Naive thymus-derived CD4-positive, alpha-beta T cell (primary cell): ENCODE data around the gene SEC14L3. TPM values are rescaled to one million over a fixed set of nuclear protein-coding genes. Genes with fewer than 3 reads are reported as not detected.
A peak's percentile ranks its signal among the peaks of the same experiment; 100 is the strongest.

Source experiments
- ATAC-seq: fragments of 150-1000 bp; cut with Tn5 transposase; 2 replicates; pipeline ENCODE4 v1.10.0; 2021; ENCODE audit warnings: mild to moderate bottlenecking, moderate library complexity
- CTCF ChIA-PET: fragments of 350-600 bp; sonication (Branson Sonifier 250); formaldehyde crosslinking; loops from one replicate; lab custom pipeline; 2021; ENCODE audit warnings: antibody characterized with exemption; lab: Charles Lee
- POLR2A ChIA-PET: fragments of 350-600 bp; sonication (Branson Sonifier 250); formaldehyde crosslinking; loops from one replicate; lab custom pipeline; 2021; ENCODE audit warnings: antibody characterized with exemption, inconsistent platforms; lab: Charles Lee
- DNase-seq, 9 donors: peaks; one replicate each; pipeline versions ENCODE4 v3.0.0 to v3.0.0-alpha.2; 2020 to 2022; ENCODE audit warnings: mixed read lengths in 1 of 9
- H3K27ac ChIP-seq: one replicate; pipeline ENCODE4 v1.7.0; 2013; ENCODE audit warnings: mild to moderate bottlenecking, low read depth, low read length, moderate library complexity
- H3K27me3 ChIP-seq, 2 donors: one replicate each; pipeline ENCODE4 v1.7.0; 2013; ENCODE audit warnings: low read length in 2 of 2, mild to moderate bottlenecking in 2 of 2, moderate library complexity in 2 of 2; ENCODE audit not compliant: control insufficient read depth in 2 of 2, insufficient read depth in 2 of 2
- H3K36me3 ChIP-seq, 3 experiments: 1 replicate in 2 of 3; 2 replicates in 1 of 3; pipeline ENCODE4 v1.7.0; 2013; ENCODE audit warnings: low read length in 3 of 3, mild to moderate bottlenecking in 3 of 3, moderate library complexity in 1 of 3; ENCODE audit not compliant: insufficient read depth in 3 of 3, control insufficient read depth in 2 of 3
- H3K4me1 ChIP-seq, 2 donors: one replicate each; pipeline ENCODE4 v1.7.0; 2013; ENCODE audit warnings: low read length in 2 of 2, mild to moderate bottlenecking in 2 of 2, moderate library complexity in 1 of 2; ENCODE audit not compliant: control insufficient read depth in 2 of 2, insufficient read depth in 2 of 2
- H3K4me3 ChIP-seq: 2 replicates; pipeline ENCODE4 v1.7.0; 2013; ENCODE audit warnings: mild to moderate bottlenecking, low read length
- H3K9me3 ChIP-seq, 3 experiments: 1 replicate in 2 of 3; 2 replicates in 1 of 3; pipeline ENCODE4 v1.7.0; 2013; ENCODE audit warnings: low read length in 3 of 3; ENCODE audit not compliant: control insufficient read depth in 2 of 3
- H3K27ac Mint-ChIP-seq, 9 donors: one replicate each; pipeline ENCODE4 v1.8.0; 2020 to 2022; ENCODE audit warnings: mixed read lengths in 9 of 9, mild to moderate bottlenecking in 8 of 9, moderate library complexity in 5 of 9, inconsistent platforms in 2 of 9
- H3K27me3 Mint-ChIP-seq, 5 donors: one replicate each; pipeline ENCODE4 v1.8.0; 2021 to 2022; ENCODE audit warnings: mixed read lengths in 5 of 5, mild to moderate bottlenecking in 1 of 5
- H3K36me3 Mint-ChIP-seq, 5 donors: one replicate each; pipeline ENCODE4 v1.8.0; 2020 to 2022; ENCODE audit warnings: mixed read lengths in 5 of 5, mild to moderate bottlenecking in 3 of 5, inconsistent platforms in 1 of 5
- H3K4me1 Mint-ChIP-seq, 7 donors: one replicate each; pipeline ENCODE4 v1.8.0; 2020 to 2022; ENCODE audit warnings: mixed read lengths in 7 of 7, mild to moderate bottlenecking in 3 of 7, inconsistent platforms in 1 of 7
- H3K4me3 Mint-ChIP-seq, 10 donors: one replicate each; pipeline ENCODE4 v1.8.0; 2020 to 2022; ENCODE audit warnings: mild to moderate bottlenecking in 10 of 10, mixed read lengths in 10 of 10, moderate library complexity in 6 of 10, inconsistent platforms in 2 of 10
- H3K9me3 Mint-ChIP-seq, 11 donors: one replicate each; pipeline ENCODE4 v1.8.0; 2020 to 2022; ENCODE audit warnings: mixed read lengths in 11 of 11, mild to moderate bottlenecking in 4 of 11, inconsistent platforms in 1 of 11, moderate library complexity in 1 of 11
- intact Hi-C, 2 donors: fragments of 100-400 bp; cut with micrococcal nuclease; formaldehyde crosslinking; loops; one replicate each; pipeline ENCODE4 v1.15.1; 2023
- polyA plus RNA-seq, 2 donors: library from polyadenylated mRNA; unstranded; fragments of 300-500 nt; fragmentation: Illumina TruSeq; gene quantifications; one replicate each; pipeline ENCODE4 v1.2.3, GENCODE V29; 2021
- total RNA-seq, 6 experiments: library from RNA in 5 of 6; stranded (reverse) in 5 of 6; gene quantifications; 1 replicate in 5 of 6; 2 replicates in 1 of 6; pipeline ENCODE4 v1.2.3 and lab custom pipeline; 2021 to 2026

The SEC14L3 gene
- total and polyA plus RNA-seq, 7 experiments from 2014 or later = not detected

- ChIA-PET POLR2A (no interaction called here), CTCF (interaction anchor here (0.6 kb wide), 2 partner anchors 41 to 1467 kb away, joined by 3 to 4 read pairs; no protein-coding TSS in a partner anchor)
- H3K36me3 Mint-ChIP-seq = no peaks in the 10 kb centered on the region
- ATAC-seq (no peak), DNase-seq (no peak)
- H3K4me1 ChIP-seq = no peaks in the 10 kb centered on the region
- intact Hi-C loops = no loop called here
- no peaks in the 10 kb centered on the region for H3K36me3 ChIP-seq
- H3K27me3 ChIP-seq = no peaks in the 10 kb centered on the region
- no peaks in the 10 kb centered on the region for H3K4me1 Mint-ChIP-seq
- no peaks in the 10 kb centered on the region for H3K9me3 Mint-ChIP-seq
- no peaks in the 10 kb centered on the region for H3K9me3 ChIP-seq
- no peak overlapping the region for H3K27ac ChIP-seq
- H3K4me3 ChIP-seq = no peak overlapping the region
- no peak overlapping the region for H3K27ac Mint-ChIP-seq
- H3K4me3 Mint-ChIP-seq = no peak overlapping the region
- H3K27me3 Mint-ChIP-seq = peaks cover 0 to 8% (median 4%) of the 10 kb centered on the region in 5 donors
Observed at GRCh38 chr22:30490399-30490798, 18.6 kb upstream of the SEC14L3 start.

- H3K27me3 Mint-ChIP-seq = peaks cover 0 to 8% (median 2%) of the 10 kb centered on the region in 5 donors
- intact Hi-C loops = no loop called here
Observed at GRCh38 chr22:30488121-30488520, 16.3 kb upstream of the SEC14L3 start.

GRCh38 chr22:30486661-30487115 lies 14.9 kb upstream of the SEC14L3 start:
- Histone ChIP-seq H3K9me3 (no peaks in the 10 kb centered on the region), H3K36me3 (no peaks in the 10 kb centered on the region), H3K4me3 (no peak overlapping the region), H3K27me3 (no peaks in the 10 kb centered on the region), H3K27ac (no peak overlapping the region), H3K4me1 (no peaks in the 10 kb centered on the region)
- ChIA-PET CTCF (interaction anchor here (0.5 to 6.2 kb wide), 6 partner anchors 17 to 200 kb away, joined by 3 to 57 read pairs (median 4); partner anchors contain the start of genes RNF215 and SEC14L2), POLR2A (no interaction called here)
- Mint-ChIP-seq H3K27me3 (peaks cover 0 to 8% (median 0%) of the 10 kb centered on the region in 5 donors), H3K9me3 (peaks cover 0 to 3% (median 0%) of the 10 kb centered on the region in 11 donors), H3K27ac (no peak overlapping the region), H3K36me3 (no peaks in the 10 kb centered on the region), H3K4me3 (no peak overlapping the region), H3K4me1 (peaks cover 0 to 2% (median 0%) of the 10 kb centered on the region in 7 donors)
- ATAC-seq (no peak), DNase-seq (no peak)
- intact Hi-C loops = no loop called here

More at GRCh38 chr22:30488121-30488520, 16.3 kb upstream of the SEC14L3 start:
- Histone ChIP-seq H3K27me3 (no peaks in the 10 kb centered on the region), H3K27ac (no peak overlapping the region), H3K4me1 (no peaks in the 10 kb centered on the region), H3K36me3 (no peaks in the 10 kb centered on the region), H3K4me3 (no peak overlapping the region), H3K9me3 (no peaks in the 10 kb centered on the region)
- no peaks in the 10 kb centered on the region for H3K36me3 Mint-ChIP-seq
- no peak for ATAC-seq
- ChIA-PET POLR2A (no interaction called here), CTCF (interaction anchor here (0.6 to 6.2 kb wide), 3 partner anchors 20 to 224 kb away, joined by 3 to 57 read pairs (median 3); no protein-coding TSS in a partner anchor)
- no peak overlapping the region for H3K4me3 Mint-ChIP-seq
- H3K9me3 Mint-ChIP-seq = peaks cover 0 to 2% (median 0%) of the 10 kb centered on the region in 11 donors
- H3K4me1 Mint-ChIP-seq = peaks cover 0 to 2% (median 0%) of the 10 kb centered on the region in 7 donors
- no peak overlapping the region for H3K27ac Mint-ChIP-seq
- DNase-seq = no peak

GRCh38 chr22:30486118-30486517 lies 14.3 kb upstream of the SEC14L3 start:
- no peak for ATAC-seq
- no peak overlapping the region for H3K4me3 ChIP-seq
- H3K4me1 ChIP-seq = no peaks in the 10 kb centered on the region
- intact Hi-C loops = no loop called here
- DNase-seq = no peak
- ChIA-PET CTCF (interaction anchor here (0.5 to 6.2 kb wide), 7 partner anchors 61 to 199 kb away, joined by 3 to 57 read pairs (median 5); partner anchors contain the start of genes MTFP1, RNF215 and SEC14L2), POLR2A (interaction anchor here (1.0 to 2.1 kb wide), 2 partner anchors 89 to 94 kb away, joined by 3 to 8 read pairs; partner anchors contain the start of gene SEC14L2)
- H3K9me3 ChIP-seq = no peaks in the 10 kb centered on the region
- peak overlapping the region in 1 of 9 donors; percentile 9 for H3K27ac Mint-ChIP-seq
- H3K36me3 Mint-ChIP-seq = no peaks in the 10 kb centered on the region
- H3K27ac ChIP-seq = no peak overlapping the region
- no peak overlapping the region for H3K4me3 Mint-ChIP-seq
- no peaks in the 10 kb centered on the region for H3K27me3 ChIP-seq
- peaks cover 0 to 8% (median 0%) of the 10 kb centered on the region in 5 donors for H3K27me3 Mint-ChIP-seq
- H3K9me3 Mint-ChIP-seq = peaks cover 0 to 3% (median 0%) of the 10 kb centered on the region in 11 donors
- no peaks in the 10 kb centered on the region for H3K36me3 ChIP-seq
- H3K4me1 Mint-ChIP-seq = peaks cover 0 to 2% (median 0%) of the 10 kb centered on the region in 7 donors

DNA sequence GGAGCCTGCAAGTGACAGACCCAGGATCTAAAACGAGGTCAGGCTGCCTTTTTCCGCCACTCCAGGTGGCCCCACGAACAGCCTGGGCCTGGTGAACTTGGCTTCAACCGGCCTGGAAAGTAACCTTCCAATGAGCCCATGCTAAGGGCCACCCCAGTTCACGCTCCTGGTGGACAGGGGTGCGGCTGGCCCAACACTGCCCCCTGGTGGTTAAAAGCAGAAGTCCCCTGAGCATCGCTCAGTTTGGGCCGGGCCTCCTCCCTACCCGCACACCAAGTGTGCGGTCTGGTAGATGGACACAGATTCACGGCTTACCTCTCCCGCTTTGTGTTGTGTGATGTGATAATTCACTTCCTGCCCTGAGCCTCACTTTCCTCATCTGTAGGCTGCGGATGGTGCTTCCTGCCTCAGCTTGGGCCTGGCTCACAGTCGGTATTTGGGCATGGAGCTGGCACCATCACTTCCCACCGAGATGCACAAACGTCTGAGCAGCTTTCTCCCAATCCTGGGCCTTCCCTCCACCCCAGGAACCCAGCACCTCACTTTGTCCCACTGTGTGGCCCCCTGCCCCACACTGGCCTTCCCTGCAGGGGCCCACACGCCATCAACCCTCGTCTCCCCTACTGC lies 13.7 kb upstream of the SEC14L3 start:
- H3K4me1 ChIP-seq = no peaks in the 10 kb centered on the region
- peaks cover 0 to 3% (median 0%) of the 10 kb centered on the region in 11 donors for H3K9me3 Mint-ChIP-seq
- H3K4me3 ChIP-seq = no peak overlapping the region
- H3K4me1 Mint-ChIP-seq = peaks cover 0 to 2% (median 0%) of the 10 kb centered on the region in 7 donors
- H3K27me3 Mint-ChIP-seq = peaks cover 0 to 4% (median 0%) of the 10 kb centered on the region in 5 donors
- no peaks in the 10 kb centered on the region for H3K36me3 Mint-ChIP-seq
- intact Hi-C loops = loop anchor here (1.0 to 2.0 kb wide), 9 partner anchors 40 to 377 kb away; partner anchors contain the start of gene CASTOR1 (in 1 of the 2)
- ChIA-PET CTCF (interaction anchor here (0.5 to 6.2 kb wide), 8 partner anchors 60 to 199 kb away, joined by 3 to 57 read pairs (median 4); partner anchors contain the start of genes CASTOR1, MTFP1, RNF215 and SEC14L2), POLR2A (interaction anchor here (1.0 to 2.1 kb wide), 3 partner anchors 88 to 94 kb away, joined by 3 to 8 read pairs (median 4); partner anchors contain the start of gene SEC14L2)
- H3K27me3 ChIP-seq = no peaks in the 10 kb centered on the region
- peak; percentile 61 to 84 (median 70) for DNase-seq
- no peak overlapping the region for H3K27ac ChIP-seq
- H3K4me3 Mint-ChIP-seq = no peak overlapping the region
- H3K36me3 ChIP-seq = no peaks in the 10 kb centered on the region
- peak overlapping the region in 3 of 9 donors; percentile 2 to 45 (median 9) for H3K27ac Mint-ChIP-seq
- H3K9me3 ChIP-seq = no peaks in the 10 kb centered on the region
- peak; percentile 98 for ATAC-seq

DNA sequence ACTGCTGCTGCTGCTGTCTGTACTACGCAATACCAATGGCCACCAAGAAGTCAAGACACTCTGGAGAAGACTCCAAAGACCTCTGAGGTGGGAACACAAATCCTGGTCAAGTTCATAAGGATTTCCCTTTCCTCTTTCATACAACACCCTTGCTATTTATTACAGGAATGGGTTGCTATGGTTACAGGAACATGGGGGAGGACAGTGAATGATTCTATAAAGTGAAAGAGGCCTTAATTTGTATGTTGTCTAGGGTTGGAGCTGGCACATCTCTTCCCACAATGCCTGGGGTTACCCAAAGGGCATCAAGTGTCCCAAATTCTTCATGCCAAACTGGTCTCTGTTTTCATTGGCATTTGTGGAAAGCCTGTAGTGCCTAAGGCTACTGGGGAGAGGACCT lies 11.4 kb upstream of the SEC14L3 start:
- Mint-ChIP-seq H3K9me3 (peaks cover 0 to 3% (median 0%) of the 10 kb centered on the region in 11 donors), H3K27ac (peak overlapping the region in 1 of 9 donors; percentile 12), H3K4me3 (no peak overlapping the region), H3K27me3 (peaks cover 0 to 2% (median 0%) of the 10 kb centered on the region in 5 donors), H3K36me3 (no peaks in the 10 kb centered on the region), H3K4me1 (peaks cover 0 to 2% (median 0%) of the 10 kb centered on the region in 7 donors)
- H3K9me3 ChIP-seq = no peaks in the 10 kb centered on the region
- no peaks in the 10 kb centered on the region for H3K4me1 ChIP-seq
- no peak overlapping the region for H3K4me3 ChIP-seq
- no peaks in the 10 kb centered on the region for H3K36me3 ChIP-seq
- intact Hi-C loops = no loop called here
- H3K27ac ChIP-seq = no peak overlapping the region
- ChIA-PET CTCF (interaction anchor here (1.0 to 6.2 kb wide), 3 partner anchors 68 to 92 kb away, joined by 4 to 57 read pairs (median 12); no protein-coding TSS in a partner anchor), POLR2A (no interaction called here)
- H3K27me3 ChIP-seq = no peaks in the 10 kb centered on the region
- DNase-seq (no peak), ATAC-seq (no peak)
